ENCODE data around the gene ABLIM2.

DNA sequence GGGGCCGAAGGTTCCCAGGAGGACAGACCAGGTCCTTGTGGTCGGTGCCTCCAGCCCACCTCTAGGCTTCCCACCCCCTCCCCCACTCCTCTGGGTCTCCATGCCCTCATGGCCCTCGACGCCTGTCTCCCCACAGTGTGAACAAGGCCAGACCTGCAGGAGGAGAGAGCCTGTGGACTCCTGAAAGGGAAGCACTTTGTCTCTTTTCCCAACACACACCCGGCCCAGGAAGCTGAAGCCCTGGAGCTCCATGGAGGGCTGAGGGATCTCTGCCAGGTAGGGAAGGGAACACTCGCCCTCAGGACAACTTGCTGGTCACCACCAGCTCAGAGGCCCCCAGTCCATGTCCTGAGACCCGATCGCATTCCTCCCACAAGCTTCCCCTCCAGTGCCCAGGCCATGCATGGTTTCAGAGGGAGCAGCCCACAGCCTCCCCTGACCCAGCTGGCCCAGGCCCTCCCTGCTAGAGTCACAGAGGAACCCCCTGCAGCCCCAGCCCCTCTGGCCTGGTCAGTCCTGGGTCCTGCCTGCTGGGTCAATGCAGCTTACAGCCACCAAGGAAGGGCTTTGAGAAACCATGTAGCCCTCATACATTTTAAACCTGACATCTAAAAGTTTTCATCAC, 60.8 kb downstream of the ABLIM2 start:
- TF ChIP-seq, protein P1, sequence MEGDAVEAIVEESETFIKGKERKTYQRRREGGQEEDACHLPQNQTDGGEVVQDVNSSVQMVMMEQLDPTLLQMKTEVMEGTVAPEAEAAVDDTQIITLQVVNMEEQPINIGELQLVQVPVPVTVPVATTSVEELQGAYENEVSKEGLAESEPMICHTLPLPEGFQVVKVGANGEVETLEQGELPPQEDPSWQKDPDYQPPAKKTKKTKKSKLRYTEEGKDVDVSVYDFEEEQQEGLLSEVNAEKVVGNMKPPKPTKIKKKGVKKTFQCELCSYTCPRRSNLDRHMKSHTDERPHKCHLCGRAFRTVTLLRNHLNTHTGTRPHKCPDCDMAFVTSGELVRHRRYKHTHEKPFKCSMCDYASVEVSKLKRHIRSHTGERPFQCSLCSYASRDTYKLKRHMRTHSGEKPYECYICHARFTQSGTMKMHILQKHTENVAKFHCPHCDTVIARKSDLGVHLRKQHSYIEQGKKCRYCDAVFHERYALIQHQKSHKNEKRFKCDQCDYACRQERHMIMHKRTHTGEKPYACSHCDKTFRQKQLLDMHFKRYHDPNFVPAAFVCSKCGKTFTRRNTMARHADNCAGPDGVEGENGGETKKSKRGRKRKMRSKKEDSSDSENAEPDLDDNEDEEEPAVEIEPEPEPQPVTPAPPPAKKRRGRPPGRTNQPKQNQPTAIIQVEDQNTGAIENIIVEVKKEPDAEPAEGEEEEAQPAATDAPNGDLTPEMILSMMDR (conservative IDR thresholded peaks at IDR 0.05): no peak
- no peak for TF ChIP-seq ZFX (IDR thresholded peaks at IDR 0.05)

Measured in C4-2B (cell line).